GM18909 (cell line): ENCODE data around the gene SUCLG2.
"Not testable (repeated sequence)": the region's sequence is repeated elsewhere in the genome, so short reads cannot be mapped to it uniquely, and the experiment has no call there.

Source experiments
- ATAC-seq: cut with Tn5 transposase; IDR thresholded peaks from one replicate; pipeline ENCODE4 v1.9.1; 2021; ENCODE audit warnings: mild to moderate bottlenecking; ENCODE audit not compliant: unreplicated experiment, poor library complexity

SUCLG2 gene

GRCh38 chr3:67564973-67565372 is 89.4 kb downstream of the SUCLG2 start:
- ATAC-seq, result no peak

- ATAC-seq, result no peak
Observed at GRCh38 chr3:67564008-67564407, 90.4 kb downstream of the SUCLG2 start.

GRCh38 chr3:67561667-67562394 is 92.6 kb downstream of the SUCLG2 start:
- no peak for ATAC-seq

- no peak for ATAC-seq
Observed at GRCh38 chr3:67561266-67561665, 93.1 kb downstream of the SUCLG2 start.

- no peak for ATAC-seq
Observed at GRCh38 chr3:67559029-67559605, 95.3 kb downstream of the SUCLG2 start.

GRCh38 chr3:67558426-67558825 is 96.0 kb downstream of the SUCLG2 start:
- ATAC-seq, result no peak

GRCh38 chr3:67557848-67558355 is 96.5 kb downstream of the SUCLG2 start:
- no peak for ATAC-seq

GRCh38 chr3:67551361-67552016 is 102.9 kb downstream of the SUCLG2 start:
- ATAC-seq, result no peak

GRCh38 chr3:67550541-67550940 is 103.9 kb downstream of the SUCLG2 start:
- ATAC-seq, result no peak

- not testable (repeated sequence) for ATAC-seq
Observed at GRCh38 chr3:67542502-67543250, 111.7 kb downstream of the SUCLG2 start.

GRCh38 chr3:67540198-67540894 is 114.1 kb downstream of the SUCLG2 start:
- ATAC-seq, result no peak

- not testable (repeated sequence) for ATAC-seq
Observed at GRCh38 chr3:67537203-67537602, 117.2 kb downstream of the SUCLG2 start.

GRCh38 chr3:67535006-67535405 is 119.4 kb downstream of the SUCLG2 start:
- no peak for ATAC-seq

- no peak for ATAC-seq
Observed at GRCh38 chr3:67534594-67534993, 119.8 kb downstream of the SUCLG2 start.

GRCh38 chr3:67531181-67532101 is 123.0 kb downstream of the SUCLG2 start:
- no peak for ATAC-seq

GRCh38 chr3:67529915-67530314 is 124.5 kb downstream of the SUCLG2 start:
- ATAC-seq, result no peak

GRCh38 chr3:67529337-67529736 is 125.1 kb downstream of the SUCLG2 start:
- no peak for ATAC-seq

GRCh38 chr3:67526246-67526645 is 128.2 kb downstream of the SUCLG2 start:
- no peak for ATAC-seq

- ATAC-seq, result no peak
Observed at GRCh38 chr3:67524046-67524445, 130.4 kb downstream of the SUCLG2 start.
